Measurements from ENCODE around the gene DNAH10.

DNAH10 gene

GRCh38 chr12:123794027-123794426 lies 31.9 kb downstream of the DNAH10 start:
- no peak for DNase-seq

GRCh38 chr12:123798518-123798917 lies 36.4 kb downstream of the DNAH10 start:
- no peak for DNase-seq

GRCh38 chr12:123799227-123799626 lies 37.1 kb downstream of the DNAH10 start:
- no peak for DNase-seq

- no peak for DNase-seq
Measured at GRCh38 chr12:123801573-123802178, 39.6 kb downstream of the DNAH10 start.

GRCh38 chr12:123805173-123805572 lies 43.1 kb downstream of the DNAH10 start:
- DNase-seq = no peak

- no peak for DNase-seq
Measured at GRCh38 chr12:123807002-123807401, 44.9 kb downstream of the DNAH10 start.

GRCh38 chr12:123807670-123808069 lies 45.6 kb downstream of the DNAH10 start:
- peak in 2 of 3 experiments; percentile 14 to 16 for DNase-seq

- DNase-seq = no peak
Measured at GRCh38 chr12:123808167-123808566, 46.1 kb downstream of the DNAH10 start.

- no peak for DNase-seq
Measured at GRCh38 chr12:123813349-123813748, 51.2 kb downstream of the DNAH10 start.

GRCh38 chr12:123815968-123816367 lies 53.9 kb downstream of the DNAH10 start:
- DNase-seq = no peak

- no peak for DNase-seq
Measured at GRCh38 chr12:123816896-123817537, 54.9 kb downstream of the DNAH10 start.

GRCh38 chr12:123822804-123823203 lies 60.7 kb downstream of the DNAH10 start:
- no peak for DNase-seq

GRCh38 chr12:123828120-123828519 lies 66.0 kb downstream of the DNAH10 start:
- no peak for DNase-seq

GRCh38 chr12:123828854-123829547 lies 66.9 kb downstream of the DNAH10 start:
- no peak for DNase-seq

GRCh38 chr12:123829561-123829960 lies 67.5 kb downstream of the DNAH10 start:
- DNase-seq = no peak

GRCh38 chr12:123830675-123831074 lies 68.6 kb downstream of the DNAH10 start:
- no peak for DNase-seq

- DNase-seq = no peak
Measured at GRCh38 chr12:123832052-123832451, 70.0 kb downstream of the DNAH10 start.

- DNase-seq = no peak
Measured at GRCh38 chr12:123833830-123834229, 71.7 kb downstream of the DNAH10 start.

- DNase-seq = no peak
Measured at GRCh38 chr12:123834845-123835244, 72.7 kb downstream of the DNAH10 start.

- peak in 2 of 3 experiments; percentile 22 to 88 for DNase-seq
Measured at GRCh38 chr12:123836292-123836691, 74.2 kb downstream of the DNAH10 start.

GRCh38 chr12:123839826-123840225 lies 77.7 kb downstream of the DNAH10 start:
- DNase-seq = no peak

- DNase-seq = no peak
Measured at GRCh38 chr12:123840765-123841425, 78.8 kb downstream of the DNAH10 start.

- peak in 1 of 3 experiments; percentile 54 for DNase-seq
Measured at GRCh38 chr12:123843912-123844748, 82.0 kb downstream of the DNAH10 start.

All from NCI-H1417 (cell line).